GM18499 (cell line): Measurements from ENCODE around the gene ASB5.
"Not testable (repeated sequence)": the region's sequence is repeated elsewhere in the genome, so short reads cannot be mapped to it uniquely, and the experiment has no call there.

ENCODE experiments used
- ATAC-seq: cut with Tn5 transposase; IDR thresholded peaks from one replicate; pipeline ENCODE4 v1.9.1; 2021; ENCODE audit warnings: moderate number of reproducible peaks; ENCODE audit not compliant: insufficient read depth, unreplicated experiment

ASB5 gene

GRCh38 chr4:176286728-176287127, 17.7 kb upstream of the ASB5 start:
- no peak for ATAC-seq

GRCh38 chr4:176279560-176279959, 10.5 kb upstream of the ASB5 start:
- not testable (repeated sequence) for ATAC-seq

- ATAC-seq = no peak
These were observed 8.3 kb upstream of the ASB5 start for GRCh38 chr4:176277162-176277904.

- no peak for ATAC-seq
These were observed 7.7 kb upstream of the ASB5 start for GRCh38 chr4:176276710-176277109.

- ATAC-seq = no peak
These were observed 5.4 kb upstream of the ASB5 start for GRCh38 chr4:176274441-176274840.

GRCh38 chr4:176273736-176274135, 4.7 kb upstream of the ASB5 start:
- no peak for ATAC-seq

- ATAC-seq = no peak
These were observed 3.8 kb upstream of the ASB5 start for GRCh38 chr4:176272799-176273198.

- ATAC-seq = no peak
These were observed 2.7 kb upstream of the ASB5 start for GRCh38 chr4:176271749-176272148.

- ATAC-seq = no peak
These were observed 1.6 kb upstream of the ASB5 start for GRCh38 chr4:176270669-176271068.

- ATAC-seq = no peak
These were observed 3.0 kb downstream of the ASB5 start for GRCh38 chr4:176266026-176266425.

- ATAC-seq = peak; percentile 93
These were observed 6.8 kb downstream of the ASB5 start for GRCh38 chr4:176262243-176262642.

GRCh38 chr4:176261481-176261880, 7.5 kb downstream of the ASB5 start:
- no peak for ATAC-seq

- ATAC-seq = no peak
These were observed 8.0 kb downstream of the ASB5 start for GRCh38 chr4:176261018-176261417.

GRCh38 chr4:176259330-176260090, 9.5 kb downstream of the ASB5 start:
- no peak for ATAC-seq

- no peak for ATAC-seq
These were observed 10.9 kb downstream of the ASB5 start for GRCh38 chr4:176258135-176258534.

- ATAC-seq = no peak
These were observed 12.1 kb downstream of the ASB5 start for GRCh38 chr4:176256921-176257320.

- ATAC-seq = no peak
These were observed 26.2 kb downstream of the ASB5 start for GRCh38 chr4:176242764-176243347.

GRCh38 chr4:176241703-176242102, 27.3 kb downstream of the ASB5 start:
- no peak for ATAC-seq

GRCh38 chr4:176238826-176239225, 30.2 kb downstream of the ASB5 start:
- no peak for ATAC-seq

GRCh38 chr4:176238157-176238610, 30.8 kb downstream of the ASB5 start:
- no peak for ATAC-seq

- ATAC-seq = no peak
These were observed 32.1 kb downstream of the ASB5 start for GRCh38 chr4:176236946-176237345.
